ENCODE results near the gene CD6. TPM values are rescaled to one million over a fixed set of nuclear protein-coding genes. Genes with fewer than 3 reads are reported as not detected.

Gene CD6
- total RNA-seq, 4 donors from 2014 or later: 0.42 to 2.7 (median 1.8) TPM

- TF ChIP-seq POLR2A (IDR thresholded peaks at IDR 0.05): no peak
- TF ChIP-seq CTCF (IDR thresholded peaks at IDR 0.05): no peak
- intact Hi-C loops (cut with DNase I; ENCODE audit: low total_unique reads): no loop called here
- H3K4me3 ChIP-seq (ENCODE audit: low read depth, poor library complexity, severe bottlenecking): no peak overlapping the region
- DNase-seq (ENCODE audit: low spot score in 2 of 2): no peak
- WGBS, 2 donors: 81 to 88% methylated on average over 4 of the region's 4 CpGs
Observed at GRCh38 chr11:61033417-61033816, 61.9 kb downstream of the CD6 start.

GRCh38 chr11:61034111-61034510 is 62.6 kb downstream of the CD6 start:
- H3K4me3 ChIP-seq (ENCODE audit: low read depth, poor library complexity, severe bottlenecking): no peak overlapping the region
- no peak for DNase-seq (ENCODE audit: low spot score in 2 of 2)
- intact Hi-C loops (cut with DNase I; ENCODE audit: low total_unique reads): no loop called here
- TF ChIP-seq POLR2A (IDR thresholded peaks at IDR 0.05) (no peak), CTCF (IDR thresholded peaks at IDR 0.05) (no peak)
- WGBS, 2 donors: 78 to 83% methylated on average over 4 of the region's 4 CpGs

GRCh38 chr11:61034704-61035525 is 63.4 kb downstream of the CD6 start:
- TF ChIP-seq POLR2A (IDR thresholded peaks at IDR 0.05): no peak
- TF ChIP-seq CTCF (IDR thresholded peaks at IDR 0.05): no peak
- H3K4me3 ChIP-seq (ENCODE audit: low read depth, poor library complexity, severe bottlenecking): no peak overlapping the region
- WGBS, 2 donors: 57 to 70% methylated on average over 15 of the region's 15 CpGs
- intact Hi-C loops (cut with DNase I; ENCODE audit: low total_unique reads): no loop called here
- DNase-seq (ENCODE audit: low spot score in 2 of 2): no peak

- no peak overlapping the region for H3K4me3 ChIP-seq (ENCODE audit: low read depth, poor library complexity, severe bottlenecking)
- intact Hi-C loops (cut with DNase I; ENCODE audit: low total_unique reads): no loop called here
- TF ChIP-seq POLR2A (IDR thresholded peaks at IDR 0.05) (no peak), CTCF (IDR thresholded peaks at IDR 0.05) (no peak)
- DNase-seq (ENCODE audit: low spot score in 2 of 2): no peak
- 84 to 92% methylated on average over 10 of the region's 10 CpGs for WGBS, 2 donors
Observed at GRCh38 chr11:61035526-61035835, 64.0 kb downstream of the CD6 start.

- intact Hi-C loops (cut with DNase I; ENCODE audit: low total_unique reads): no loop called here
- no peak for DNase-seq (ENCODE audit: low spot score in 2 of 2)
- 46 to 52% methylated on average over 5 of the region's 5 CpGs for WGBS, 2 donors
Observed at GRCh38 chr11:61037441-61038093, 66.1 kb downstream of the CD6 start.

More at GRCh38 chr11:61037441-61038093, 66.1 kb downstream of the CD6 start:
- no peak overlapping the region for H3K4me3 ChIP-seq (ENCODE audit: low read depth, poor library complexity, severe bottlenecking)
- TF ChIP-seq CTCF (IDR thresholded peaks at IDR 0.05) (no peak), POLR2A (IDR thresholded peaks at IDR 0.05) (no peak)

Data from lower leg skin (tissue), 4 donors.